ENCODE measurements around the gene PWP2. TPM values are rescaled to one million over a fixed set of nuclear protein-coding genes. Genes with fewer than 3 reads are reported as not detected.
"Not testable (repeated sequence)": the region's sequence is repeated elsewhere in the genome, so short reads cannot be mapped to it uniquely, and the experiment has no call there.

Gene PWP2
- total RNA-seq, 2 experiments from 2014 or later = 15.4 to 18.4 TPM

DNA sequence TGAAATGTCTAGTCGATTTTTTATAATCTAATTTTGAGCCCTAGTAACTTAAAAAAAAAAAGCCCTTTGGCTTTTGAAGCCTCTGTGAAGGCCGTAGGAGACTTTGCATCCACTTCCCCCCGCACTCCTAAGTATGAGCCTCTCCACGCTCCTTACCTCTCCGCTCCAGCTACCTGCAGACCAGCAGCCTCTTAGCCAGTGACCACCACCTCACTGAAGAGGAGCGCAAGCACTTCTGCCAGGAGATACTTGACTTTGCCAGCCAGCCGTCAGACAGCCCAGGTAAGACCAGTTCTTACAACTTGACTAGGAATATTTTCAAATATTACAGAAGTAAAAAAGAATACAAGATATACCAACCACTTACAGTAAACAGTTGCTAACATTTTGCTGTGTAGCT lies 27.4 kb upstream of the PWP2 start:
- CTCF ChIA-PET = no interaction called here
- POLR2A ChIA-PET = no interaction called here

- CTCF ChIA-PET = interaction anchor here (1.3 to 2.6 kb wide), 2 partner anchors 56 to 58 kb away, joined by 3 to 7 read pairs; no protein-coding TSS in a partner anchor
Measured at GRCh38 chr21:44082648-44083440, 24.4 kb upstream of the PWP2 start.

DNA sequence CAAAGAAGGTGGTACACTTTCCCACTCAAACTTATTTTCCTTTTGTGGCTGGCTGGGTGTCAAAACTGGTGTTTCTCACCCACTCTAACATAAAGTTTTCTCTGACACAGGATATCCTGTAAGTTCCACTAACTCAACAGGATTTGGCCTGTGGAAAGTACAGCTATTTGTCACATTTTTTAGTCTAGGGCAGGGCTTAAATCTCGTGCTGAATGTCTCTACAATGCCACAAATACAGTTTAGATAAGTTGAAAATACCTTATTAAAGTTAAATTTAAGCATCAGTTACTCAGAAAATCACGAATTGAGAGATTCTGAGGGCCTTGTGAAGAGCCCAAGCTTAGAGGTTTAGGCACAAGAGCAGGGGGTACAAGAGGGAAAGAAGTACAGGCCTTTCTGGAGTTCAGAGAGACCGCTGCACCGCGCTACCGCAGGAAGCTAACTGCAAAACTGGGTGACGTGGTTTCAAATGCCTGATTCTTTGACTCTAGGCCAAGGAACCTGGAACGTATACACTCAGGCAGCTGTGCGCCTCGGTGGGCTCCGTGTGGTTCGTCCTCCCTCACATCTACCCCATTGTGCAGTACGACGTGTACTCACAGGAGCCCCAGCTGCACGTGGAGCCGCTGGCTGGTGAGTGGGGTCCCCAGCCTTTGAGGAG lies 23.4 kb upstream of the PWP2 start:
- ChIA-PET CTCF (interaction anchor here (1.2 to 2.6 kb wide), 3 partner anchors 27 to 59 kb away, joined by 3 to 7 read pairs (median 3); no protein-coding TSS in a partner anchor), POLR2A (interaction anchor here (0.6 to 1.6 kb wide), 6 partner anchors 18 to 743 kb away, joined by 3 to 9 read pairs (median 4); partner anchors contain the start of gene TRAPPC10)

More at GRCh38 chr21:44082648-44083440, 24.4 kb upstream of the PWP2 start:
- POLR2A ChIA-PET = interaction anchor here (1.0 to 1.6 kb wide), 4 partner anchors 17 to 70 kb away, joined by 3 to 9 read pairs (median 6); partner anchors contain the start of gene TRAPPC10

GRCh38 chr21:44084496-44085241 lies 22.5 kb upstream of the PWP2 start:
- ChIA-PET POLR2A (interaction anchor here (0.6 to 1.6 kb wide), 5 partner anchors 19 to 742 kb away, joined by 3 to 9 read pairs (median 3); partner anchors contain the start of gene TRAPPC10), CTCF (interaction anchor here (1.2 to 2.6 kb wide), 3 partner anchors 28 to 60 kb away, joined by 3 to 7 read pairs (median 3); no protein-coding TSS in a partner anchor)

DNA sequence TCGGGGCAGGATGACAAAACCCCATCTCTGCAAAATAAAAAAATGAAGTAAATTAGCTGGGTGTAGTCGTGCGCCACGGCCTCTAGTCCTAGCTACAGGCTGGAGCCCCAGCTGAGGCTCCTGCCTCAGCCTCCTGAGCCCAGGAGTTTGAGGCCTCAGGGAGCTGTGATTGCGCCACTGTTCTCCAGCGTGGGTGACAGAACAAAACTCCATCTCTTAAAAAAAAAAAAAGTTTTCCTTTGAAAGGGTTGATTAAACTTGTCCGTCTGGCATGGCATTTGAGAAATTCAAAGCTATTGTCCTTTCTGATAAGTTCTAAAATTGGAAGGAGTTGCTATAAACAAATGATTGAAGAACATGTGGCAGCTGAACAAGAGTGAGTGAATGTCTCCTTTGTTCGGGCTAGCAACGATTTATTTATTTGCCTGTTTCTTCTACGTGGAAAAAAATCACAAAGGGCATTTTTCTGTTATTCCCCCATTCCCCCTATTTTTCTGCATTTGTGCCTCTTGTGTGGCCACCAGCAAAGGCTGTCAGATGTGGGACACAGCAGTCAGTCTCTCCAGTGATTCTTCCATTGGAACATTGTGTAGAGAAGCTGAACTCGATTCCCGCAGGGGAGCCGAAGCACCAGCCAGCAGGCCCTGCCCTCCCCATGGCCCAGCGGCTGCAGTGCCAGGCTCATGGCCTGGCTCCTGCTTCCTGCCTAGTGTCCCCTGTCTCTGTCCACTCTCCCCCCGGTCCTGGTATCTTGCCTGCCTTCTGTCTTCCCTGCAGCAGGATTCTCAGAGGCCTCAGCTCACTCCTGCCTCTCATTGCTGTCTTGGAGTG lies 21.5 kb upstream of the PWP2 start:
- ChIA-PET CTCF (no interaction called here), POLR2A (interaction anchor here (1.3 kb wide), 1 partner anchor 20 kb away, joined by 3 read pairs; no protein-coding TSS in a partner anchor)

GRCh38 chr21:44086636-44087425 lies 20.4 kb upstream of the PWP2 start:
- CTCF ChIA-PET = no interaction called here

GRCh38 chr21:44087426-44088400 lies 19.5 kb upstream of the PWP2 start:
- POLR2A ChIA-PET = no interaction called here
- CTCF ChIA-PET = no interaction called here

More at GRCh38 chr21:44086636-44087425, 20.4 kb upstream of the PWP2 start:
- POLR2A ChIA-PET = no interaction called here

GRCh38 chr21:44088401-44088780 lies 18.8 kb upstream of the PWP2 start:
- POLR2A ChIA-PET = no interaction called here
- CTCF ChIA-PET = no interaction called here

GRCh38 chr21:44089001-44089911 lies 17.9 kb upstream of the PWP2 start:
- POLR2A ChIA-PET = no interaction called here
- CTCF ChIA-PET = no interaction called here

DNA sequence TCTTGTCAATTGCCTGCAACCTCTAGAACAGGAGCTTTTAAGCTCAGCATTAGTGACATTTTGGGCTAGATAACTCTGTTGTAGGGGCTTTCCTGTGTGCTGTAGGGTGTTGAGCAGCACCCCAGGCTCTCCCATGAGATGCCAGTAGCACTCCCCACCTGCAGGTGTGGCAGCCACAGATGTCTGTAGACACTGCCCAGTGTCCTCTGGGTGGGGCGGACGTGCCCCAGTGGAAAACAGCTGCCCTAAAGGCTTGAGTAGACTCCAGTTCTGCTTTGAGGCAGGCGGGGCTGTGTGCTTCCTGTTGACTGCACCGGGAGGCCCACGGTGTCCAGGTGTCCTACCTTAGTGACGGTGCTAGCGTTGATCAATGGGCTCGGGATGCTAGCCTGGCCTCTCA lies 16.9 kb upstream of the PWP2 start:
- CTCF ChIA-PET = no interaction called here
- POLR2A ChIA-PET = no interaction called here

DNA sequence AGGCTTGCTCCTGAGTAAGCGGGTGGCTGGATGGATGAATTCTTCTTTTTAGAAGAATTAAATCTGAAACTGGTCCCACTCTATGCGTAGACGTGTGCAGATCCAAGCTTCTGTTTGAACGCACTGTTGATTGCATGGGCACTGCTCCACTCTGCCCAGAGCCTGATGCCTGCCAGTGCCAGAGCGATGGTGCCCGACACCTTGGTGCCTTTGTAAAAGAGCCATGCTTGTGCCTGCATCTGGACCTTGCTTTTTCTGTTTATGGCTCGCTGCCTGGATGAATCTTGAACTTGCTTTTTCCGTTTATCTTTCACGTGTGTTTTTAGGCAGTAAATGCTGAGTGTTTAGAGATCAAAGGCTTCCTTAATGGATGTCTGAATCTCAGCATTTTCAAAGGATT lies 15.0 kb upstream of the PWP2 start:
- POLR2A ChIA-PET = no interaction called here
- CTCF ChIA-PET = no interaction called here

DNA sequence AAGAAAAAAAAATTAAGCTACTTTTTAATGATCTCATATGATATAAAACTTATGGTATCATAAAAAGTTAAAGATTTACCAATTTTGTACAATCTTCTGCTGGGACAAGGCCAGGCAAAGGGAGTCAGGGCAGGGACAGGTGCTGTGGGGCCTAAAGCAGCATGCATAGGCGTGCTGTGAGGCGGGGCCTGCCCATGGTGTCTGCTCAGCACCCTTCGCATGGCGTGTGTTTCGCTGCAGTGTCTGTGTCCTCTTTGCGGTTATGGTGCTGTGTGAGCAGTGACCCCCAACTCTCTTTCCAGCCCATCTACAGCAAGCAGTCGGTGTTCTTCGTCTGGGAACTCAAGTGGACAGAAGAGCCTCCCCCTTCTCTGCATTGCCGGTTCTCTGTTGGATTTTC lies 13.4 kb upstream of the PWP2 start:
- ChIA-PET CTCF (no interaction called here), POLR2A (no interaction called here)

DNA sequence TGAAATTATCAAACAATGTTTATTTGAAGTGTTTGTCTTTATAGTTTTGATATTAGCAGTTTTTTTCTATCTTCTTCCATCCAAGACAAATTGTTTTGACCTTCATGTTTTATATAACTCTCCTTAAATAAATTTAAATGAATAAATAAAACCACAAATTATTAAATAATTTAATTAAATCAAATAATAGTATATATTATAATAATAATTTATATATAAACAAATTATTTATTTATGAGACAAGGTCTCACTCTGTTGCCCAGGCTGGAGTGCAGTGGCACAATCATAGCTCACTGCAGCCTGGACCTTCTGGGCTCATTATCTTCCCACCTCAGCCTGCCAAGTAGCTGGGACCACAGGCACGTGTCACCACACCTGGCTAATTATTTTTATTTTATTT lies 12.4 kb upstream of the PWP2 start:
- CTCF ChIA-PET = interaction anchor here (0.6 kb wide), 1 partner anchor 271 kb away, joined by 3 read pairs; no protein-coding TSS in a partner anchor
- POLR2A ChIA-PET = no interaction called here

GRCh38 chr21:44098507-44098906 lies 8.7 kb upstream of the PWP2 start:
- CTCF ChIA-PET, POLR2A ChIA-PET: not testable (repeated sequence)

- CTCF ChIA-PET, POLR2A ChIA-PET: not testable (repeated sequence)
Measured at GRCh38 chr21:44098964-44099363, 8.2 kb upstream of the PWP2 start.

DNA sequence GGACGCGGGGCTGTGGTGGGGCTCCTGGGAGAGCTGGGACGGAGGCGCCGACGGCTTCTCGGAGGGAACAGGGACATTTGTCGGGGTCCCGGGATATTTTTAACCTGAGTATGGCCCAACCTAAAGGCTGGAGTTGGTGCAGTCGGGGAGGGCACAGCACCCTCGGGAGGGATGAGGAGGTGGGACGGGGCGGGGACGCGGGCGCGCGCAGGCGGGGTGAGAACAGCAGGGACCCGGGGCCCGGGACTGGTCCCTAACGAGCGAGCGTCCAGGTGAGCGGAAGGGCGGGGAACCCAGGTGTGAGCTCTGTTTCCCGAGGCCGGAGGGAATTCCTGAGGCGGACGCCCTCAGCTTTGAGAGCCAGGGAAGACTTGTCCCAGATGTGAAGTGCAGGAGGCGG lies 390 bp downstream of the PWP2 start:
- POLR2A ChIA-PET, CTCF ChIA-PET: not testable (repeated sequence)
